ENCODE data around the gene RAB18. TPM values are rescaled to one million over a fixed set of nuclear protein-coding genes. Genes with fewer than 3 reads are reported as not detected.
"Not testable (repeated sequence)": the region's sequence is repeated elsewhere in the genome, so short reads cannot be mapped to it uniquely, and the experiment has no call there.

The RAB18 gene
- 61.6 and 63.7 TPM in 2 replicates for total RNA-seq

DNA sequence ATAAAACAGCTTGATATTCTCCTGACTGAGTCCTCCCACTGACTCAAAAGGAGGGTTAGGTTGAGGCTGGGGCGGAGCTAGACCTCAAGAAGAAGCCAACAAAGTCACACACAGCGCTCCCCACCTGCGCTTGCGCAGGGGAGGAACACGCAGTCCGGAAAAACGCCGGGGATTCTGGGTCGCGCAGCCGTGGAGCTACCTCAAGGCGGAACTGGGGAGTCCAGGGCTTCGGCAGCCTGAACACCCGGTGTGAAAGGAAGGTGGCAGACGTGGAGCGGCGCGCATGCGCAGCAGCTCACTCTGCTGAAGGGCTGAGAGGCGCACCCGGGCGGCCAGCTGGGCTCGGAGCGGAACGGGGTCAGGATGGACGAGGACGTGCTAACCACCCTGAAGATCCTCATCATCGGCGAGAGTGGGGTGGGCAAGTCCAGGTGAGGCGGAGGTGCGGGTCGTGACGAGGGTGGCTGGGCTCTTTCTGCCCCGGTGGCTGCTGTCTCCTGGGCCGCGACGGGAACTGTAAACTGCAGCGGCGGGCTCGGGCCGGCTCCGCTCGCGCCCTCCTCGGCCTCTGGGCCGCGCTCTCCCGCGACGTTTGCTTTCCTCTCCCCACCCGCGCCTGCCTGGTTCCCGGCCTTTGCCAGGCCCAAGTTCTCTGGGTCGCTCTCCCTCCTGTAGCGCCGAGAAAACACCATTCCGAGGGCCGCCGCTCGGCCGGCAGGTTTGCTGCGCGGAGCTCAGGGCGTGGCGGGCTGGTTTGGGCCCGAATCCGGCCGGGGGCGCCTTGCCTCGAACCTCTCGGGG, at the start of gene RAB18:
Gene RAB18 (plus strand): TSS at position 298 of the 801 bp plus-strand sequence. CDS start 66 bp downstream, at position 364.
- Mint-ChIP-seq H3K4me3 (peak within 1 kb of the TSS; percentile 96), H3K36me3 (ENCODE audit: low read depth) (peaks cover 21% of the 10 kb centered on the region), H3K9me3 (no peaks in the 10 kb centered on the region), H3K27me3 (ENCODE audit: insufficient read depth) (no peaks in the 10 kb centered on the region), H3K4me1 (ENCODE audit: low read depth) (peaks cover 38% of the 10 kb centered on the region), H3K27ac (peak within 1 kb of the TSS; percentile 96)
- peak; percentile 98 for DNase-seq (ENCODE audit: low spot score)
- intact Hi-C loops (cut with micrococcal nuclease), result loop anchor here (1.0 to 10.0 kb wide), 14 partner anchors 9 to 1069 kb away; partner anchors contain the start of genes ANKRD26, APBB1IP, MASTL and MPP7

DNA sequence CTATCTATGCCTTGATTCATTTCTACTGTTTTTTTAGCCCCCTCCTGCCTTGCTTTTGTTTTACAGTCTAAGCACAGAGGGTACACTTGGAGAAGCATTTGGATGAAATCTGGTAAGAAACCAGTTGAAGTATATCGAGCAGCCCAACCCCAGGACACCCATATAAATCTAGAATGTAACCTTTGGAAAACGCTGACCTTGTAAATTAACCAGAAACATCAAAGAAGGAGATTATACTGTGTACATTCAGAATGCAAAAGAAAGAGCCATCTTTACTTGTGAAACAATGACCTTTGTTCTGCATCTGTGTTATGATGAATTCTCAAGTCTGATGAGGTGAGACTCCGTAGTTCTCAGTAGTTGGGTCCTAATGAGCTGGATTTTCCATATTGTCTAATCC, 49.3 kb upstream of the RAB18 start:
- H3K4me1 Mint-ChIP-seq (ENCODE audit: low read depth), result peaks cover 10% of the 10 kb centered on the region
- H3K9me3 Mint-ChIP-seq, result no peaks in the 10 kb centered on the region
- intact Hi-C loops (cut with micrococcal nuclease), result no loop called here
- no peak overlapping the region for H3K27ac Mint-ChIP-seq
- no peak for DNase-seq (ENCODE audit: low spot score)
- H3K27me3 Mint-ChIP-seq (ENCODE audit: insufficient read depth), result peaks cover 11% of the 10 kb centered on the region
- no peaks in the 10 kb centered on the region for H3K36me3 Mint-ChIP-seq (ENCODE audit: low read depth)
- H3K4me3 Mint-ChIP-seq, result no peak overlapping the region

DNA sequence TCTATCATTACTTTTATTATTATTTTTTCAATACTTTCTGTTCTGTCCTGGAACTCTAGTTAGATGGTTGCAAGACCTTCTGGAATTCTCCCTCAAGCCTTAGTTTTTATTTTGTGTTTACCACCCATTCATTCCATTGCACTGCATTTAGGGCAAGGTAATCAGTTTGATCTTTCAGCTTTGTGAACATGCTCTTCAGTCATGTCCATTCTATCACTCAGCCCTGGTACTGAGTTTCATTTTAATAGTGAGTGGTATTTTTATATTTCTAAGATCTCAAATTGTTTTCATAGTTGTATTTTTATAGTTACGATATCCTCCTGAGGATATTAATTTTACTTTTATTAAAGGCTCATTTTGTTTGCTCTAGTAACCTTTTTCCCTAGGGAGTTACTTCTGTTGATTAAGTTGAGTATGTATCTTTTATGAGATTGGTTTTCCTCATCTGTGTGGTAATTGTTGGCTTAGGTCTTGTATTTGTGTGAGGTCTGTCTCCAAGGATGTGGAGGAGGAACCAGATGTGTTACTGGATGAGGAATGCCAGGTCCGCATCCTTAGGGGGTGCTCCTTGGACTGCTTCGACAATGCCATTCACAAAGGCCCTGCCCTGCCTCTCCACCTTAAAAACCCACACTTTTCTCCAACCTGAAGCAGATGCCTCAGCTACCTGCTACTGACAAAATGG, 46.7 kb upstream of the RAB18 start:
- peaks cover 10% of the 10 kb centered on the region for H3K4me1 Mint-ChIP-seq (ENCODE audit: low read depth)
- no peaks in the 10 kb centered on the region for H3K9me3 Mint-ChIP-seq
- H3K27ac Mint-ChIP-seq, result no peak overlapping the region
- no peaks in the 10 kb centered on the region for H3K36me3 Mint-ChIP-seq (ENCODE audit: low read depth)
- H3K27me3 Mint-ChIP-seq (ENCODE audit: insufficient read depth), result peaks cover 12% of the 10 kb centered on the region
- no peak overlapping the region for H3K4me3 Mint-ChIP-seq
- intact Hi-C loops (cut with micrococcal nuclease), result no loop called here
- DNase-seq (ENCODE audit: low spot score), result no peak

DNA sequence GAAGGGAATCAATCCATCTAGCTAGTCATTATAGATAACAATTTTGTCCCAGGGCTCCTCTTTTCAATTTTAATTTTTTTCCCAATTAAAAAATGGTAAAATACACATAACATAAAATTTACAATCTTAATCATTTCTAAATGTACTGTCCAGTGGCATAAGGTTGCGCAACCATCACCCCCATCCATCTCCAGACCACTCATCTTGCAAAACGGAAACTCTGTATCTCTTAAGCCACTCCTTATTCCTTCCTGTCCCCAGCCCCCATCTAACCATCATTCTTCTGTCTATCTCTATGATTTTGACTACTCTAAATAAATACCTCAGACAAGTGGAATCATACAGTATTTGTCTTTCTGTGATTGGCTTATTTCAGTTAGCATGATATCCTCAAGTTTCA, 46.1 kb upstream of the RAB18 start:
- H3K36me3 Mint-ChIP-seq (ENCODE audit: low read depth), result no peaks in the 10 kb centered on the region
- H3K4me3 Mint-ChIP-seq, result no peak overlapping the region

DNA sequence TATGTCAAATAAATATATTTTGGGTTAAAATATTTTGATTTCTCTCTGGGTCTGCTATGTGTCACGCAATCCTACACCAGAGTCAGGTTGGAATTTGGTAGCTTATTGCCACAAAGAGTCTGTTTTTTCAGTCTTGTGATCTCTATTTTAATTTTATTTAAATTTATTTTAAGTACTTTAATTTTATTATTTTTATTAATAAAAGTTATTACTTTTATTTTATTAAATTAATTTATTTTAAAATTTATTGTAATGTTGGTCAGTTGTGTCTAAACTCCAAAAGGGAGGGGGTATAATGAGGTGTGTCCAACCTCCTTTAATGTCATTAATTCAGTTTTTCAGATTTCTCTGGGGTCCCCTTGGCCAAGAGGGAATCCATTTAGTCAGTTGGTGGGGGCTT, 42.8 kb upstream of the RAB18 start:
- Mint-ChIP-seq H3K36me3 (ENCODE audit: low read depth) (peaks cover 5% of the 10 kb centered on the region), H3K4me1 (ENCODE audit: low read depth) (peaks cover 45% of the 10 kb centered on the region), H3K9me3 (peaks cover 8% of the 10 kb centered on the region), H3K27ac (no peak overlapping the region), H3K4me3 (no peak overlapping the region), H3K27me3 (ENCODE audit: insufficient read depth) (peaks cover 5% of the 10 kb centered on the region)
- intact Hi-C loops (cut with micrococcal nuclease), result no loop called here
- no peak for DNase-seq (ENCODE audit: low spot score)

More for the DNA sequence above, 46.1 kb upstream of the RAB18 start:
- Mint-ChIP-seq H3K27ac (no peak overlapping the region), H3K9me3 (no peaks in the 10 kb centered on the region), H3K27me3 (ENCODE audit: insufficient read depth) (peaks cover 8% of the 10 kb centered on the region), H3K4me1 (ENCODE audit: low read depth) (peaks cover 12% of the 10 kb centered on the region)
- no peak for DNase-seq (ENCODE audit: low spot score)
- intact Hi-C loops (cut with micrococcal nuclease), result no loop called here

DNA sequence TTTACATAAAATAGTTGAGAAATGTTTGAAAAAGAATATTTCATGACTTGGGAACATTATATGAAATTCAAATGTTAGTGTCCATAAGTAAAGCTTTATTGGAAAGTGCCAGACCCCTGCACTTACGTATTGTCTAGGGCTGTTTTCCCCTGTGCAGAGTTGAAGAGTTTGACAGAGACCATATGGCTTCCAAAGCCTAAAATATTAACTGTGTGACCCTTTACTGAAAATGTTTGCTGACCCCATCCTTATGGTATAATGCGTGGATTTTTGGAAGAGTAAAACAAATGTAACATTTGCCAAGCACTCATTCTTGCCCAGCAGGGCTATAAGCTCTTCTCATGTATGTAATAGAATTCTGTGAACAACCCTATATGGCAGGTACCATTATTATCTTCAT, 40.1 kb upstream of the RAB18 start:
- intact Hi-C loops (cut with micrococcal nuclease), result no loop called here
- H3K36me3 Mint-ChIP-seq (ENCODE audit: low read depth), result peaks cover 5% of the 10 kb centered on the region
- H3K4me3 Mint-ChIP-seq, result no peak overlapping the region
- DNase-seq (ENCODE audit: low spot score), result no peak
- H3K27ac Mint-ChIP-seq, result peak overlapping the region; percentile 78
- peaks cover 3% of the 10 kb centered on the region for H3K27me3 Mint-ChIP-seq (ENCODE audit: insufficient read depth)
- peaks cover 8% of the 10 kb centered on the region for H3K9me3 Mint-ChIP-seq
- H3K4me1 Mint-ChIP-seq (ENCODE audit: low read depth), result peaks cover 36% of the 10 kb centered on the region

DNA sequence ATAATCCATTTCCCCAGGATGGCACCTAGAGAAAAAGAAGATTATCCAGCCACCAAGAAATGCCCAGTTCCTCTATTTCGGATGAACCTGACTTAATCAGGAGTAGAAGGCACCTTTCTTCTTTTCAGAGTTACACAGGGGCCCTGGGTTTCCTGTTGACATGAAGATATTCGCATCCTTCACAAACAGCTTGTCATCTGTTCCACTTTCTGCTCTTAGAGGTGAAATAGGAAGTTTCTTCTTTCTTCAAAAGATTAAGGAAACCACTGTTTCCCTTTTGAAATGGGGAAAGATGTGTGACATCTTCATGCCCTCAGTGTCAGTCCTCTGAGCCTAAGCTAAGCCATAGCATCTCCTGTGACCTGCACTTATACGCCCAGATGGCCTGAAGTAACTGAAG, 39.1 kb upstream of the RAB18 start:
- H3K27me3 Mint-ChIP-seq (ENCODE audit: insufficient read depth), result peaks cover 3% of the 10 kb centered on the region
- intact Hi-C loops (cut with micrococcal nuclease), result loop anchor here (1.0 kb wide), 1 partner anchor 39 kb away; the partner anchor contains the start of gene RAB18
- H3K27ac Mint-ChIP-seq, result peak overlapping the region; percentile 78
- peak overlapping the region; percentile 15 for H3K4me3 Mint-ChIP-seq
- DNase-seq (ENCODE audit: low spot score), result peak; percentile 18
- peaks cover 8% of the 10 kb centered on the region for H3K9me3 Mint-ChIP-seq
- peaks cover 5% of the 10 kb centered on the region for H3K36me3 Mint-ChIP-seq (ENCODE audit: low read depth)
- peaks cover 36% of the 10 kb centered on the region for H3K4me1 Mint-ChIP-seq (ENCODE audit: low read depth)

DNA sequence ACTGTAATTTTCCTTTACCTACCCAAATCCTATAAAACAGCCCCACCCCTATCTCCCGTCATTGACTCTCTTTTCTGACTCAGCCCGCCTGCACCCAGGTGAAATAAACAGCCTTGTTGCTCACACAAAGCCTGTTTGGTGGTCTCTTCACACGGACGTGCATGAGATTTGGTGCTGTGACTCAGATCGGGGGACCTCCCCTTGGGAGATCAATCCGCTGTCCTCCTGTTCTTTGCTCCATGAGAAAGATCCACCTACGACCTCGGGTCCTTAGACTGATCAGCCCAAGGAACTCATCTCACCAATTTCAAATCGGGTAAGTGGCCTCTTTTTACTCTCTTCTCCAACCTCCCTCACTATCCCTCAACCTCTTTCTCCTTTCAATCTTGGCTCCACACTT, 38.5 kb upstream of the RAB18 start:
- DNase-seq (ENCODE audit: low spot score); H3K27me3 Mint-ChIP-seq (ENCODE audit: insufficient read depth); H3K9me3 Mint-ChIP-seq; H3K36me3 Mint-ChIP-seq (ENCODE audit: low read depth): not testable (repeated sequence)
- peak overlapping the region; percentile 6 for H3K4me3 Mint-ChIP-seq
- H3K27ac Mint-ChIP-seq, result peak overlapping the region; percentile 78
- H3K4me1 Mint-ChIP-seq (ENCODE audit: low read depth), result peaks cover 36% of the 10 kb centered on the region
- intact Hi-C loops (cut with micrococcal nuclease), result loop anchor here (1.0 kb wide), 1 partner anchor 39 kb away; the partner anchor contains the start of gene RAB18

DNA sequence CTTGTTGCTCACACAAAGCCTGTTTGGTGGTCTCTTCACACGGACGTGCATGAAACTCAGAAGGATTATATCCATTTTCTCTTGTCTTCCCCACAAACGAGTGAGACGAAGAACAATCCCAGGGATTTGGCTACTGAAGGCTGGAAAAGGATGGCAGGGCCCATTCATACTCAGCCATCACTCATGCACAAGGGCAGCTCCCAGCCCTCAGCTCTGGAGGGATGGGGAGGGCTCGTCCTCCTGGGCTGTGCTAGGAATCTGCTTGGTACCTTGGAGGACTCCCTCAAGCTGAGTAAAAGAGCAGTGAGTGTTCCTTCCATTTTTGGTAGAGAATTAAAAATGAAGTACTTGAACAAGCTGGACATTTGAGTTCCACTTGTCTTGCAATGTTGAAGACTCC, 33.2 kb upstream of the RAB18 start:
- H3K9me3 Mint-ChIP-seq, result no peaks in the 10 kb centered on the region
- intact Hi-C loops (cut with micrococcal nuclease), result no loop called here
- no peak overlapping the region for H3K4me3 Mint-ChIP-seq
- peaks cover 5% of the 10 kb centered on the region for H3K27me3 Mint-ChIP-seq (ENCODE audit: insufficient read depth)
- H3K36me3 Mint-ChIP-seq (ENCODE audit: low read depth), result peaks cover 1% of the 10 kb centered on the region
- no peak overlapping the region for H3K27ac Mint-ChIP-seq
- DNase-seq (ENCODE audit: low spot score), result no peak
- peaks cover 5% of the 10 kb centered on the region for H3K4me1 Mint-ChIP-seq (ENCODE audit: low read depth)

DNA sequence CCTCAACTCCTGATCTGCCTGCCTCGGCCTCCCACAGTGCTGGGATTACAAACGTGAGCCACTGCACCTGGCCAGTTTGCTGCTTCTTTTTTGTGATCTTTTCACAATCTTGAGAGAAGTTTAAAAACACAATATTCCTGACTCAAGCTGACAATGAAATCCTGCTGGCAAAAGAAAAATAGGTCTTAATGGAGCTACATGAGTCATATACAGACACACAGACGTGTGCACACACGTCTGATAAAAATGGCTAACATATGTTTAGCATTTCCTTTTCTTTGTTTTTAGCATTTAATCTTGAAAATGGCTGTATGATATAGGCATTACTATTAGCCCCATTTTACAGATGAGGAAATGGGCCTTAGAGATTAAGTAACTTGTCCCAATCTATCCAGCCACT, 29.4 kb upstream of the RAB18 start:
- no peak for DNase-seq (ENCODE audit: low spot score)
- Mint-ChIP-seq H3K4me1 (ENCODE audit: low read depth) (no peaks in the 10 kb centered on the region), H3K4me3 (no peak overlapping the region), H3K9me3 (no peaks in the 10 kb centered on the region), H3K27ac (no peak overlapping the region), H3K27me3 (ENCODE audit: insufficient read depth) (peaks cover 11% of the 10 kb centered on the region), H3K36me3 (ENCODE audit: low read depth) (no peaks in the 10 kb centered on the region)
- intact Hi-C loops (cut with micrococcal nuclease), result no loop called here

DNA sequence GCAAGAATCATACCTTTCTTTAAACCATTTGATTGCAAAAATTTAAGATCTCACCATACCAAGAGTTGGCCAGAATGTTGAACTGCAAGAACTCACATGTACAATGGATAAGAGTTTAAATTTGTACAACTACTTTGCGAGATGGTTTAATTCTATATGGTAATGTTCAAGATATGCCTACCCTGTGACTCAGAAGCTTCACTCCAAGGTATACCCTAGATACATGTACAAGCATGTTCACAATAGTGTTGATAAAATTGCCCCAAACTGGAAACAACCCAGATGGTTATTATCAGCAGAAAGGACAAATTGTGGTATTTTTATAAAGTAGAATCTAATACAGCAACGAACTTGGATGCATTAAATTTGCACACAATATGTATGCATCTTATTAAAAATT, 25.1 kb upstream of the RAB18 start:
- no peaks in the 10 kb centered on the region for H3K4me1 Mint-ChIP-seq (ENCODE audit: low read depth)
- no peak for DNase-seq (ENCODE audit: low spot score)
- no peaks in the 10 kb centered on the region for H3K9me3 Mint-ChIP-seq
- H3K4me3 Mint-ChIP-seq, result no peak overlapping the region
- no peak overlapping the region for H3K27ac Mint-ChIP-seq
- H3K27me3 Mint-ChIP-seq (ENCODE audit: insufficient read depth), result peaks cover 8% of the 10 kb centered on the region
- intact Hi-C loops (cut with micrococcal nuclease), result no loop called here
- H3K36me3 Mint-ChIP-seq (ENCODE audit: low read depth), result no peaks in the 10 kb centered on the region

DNA sequence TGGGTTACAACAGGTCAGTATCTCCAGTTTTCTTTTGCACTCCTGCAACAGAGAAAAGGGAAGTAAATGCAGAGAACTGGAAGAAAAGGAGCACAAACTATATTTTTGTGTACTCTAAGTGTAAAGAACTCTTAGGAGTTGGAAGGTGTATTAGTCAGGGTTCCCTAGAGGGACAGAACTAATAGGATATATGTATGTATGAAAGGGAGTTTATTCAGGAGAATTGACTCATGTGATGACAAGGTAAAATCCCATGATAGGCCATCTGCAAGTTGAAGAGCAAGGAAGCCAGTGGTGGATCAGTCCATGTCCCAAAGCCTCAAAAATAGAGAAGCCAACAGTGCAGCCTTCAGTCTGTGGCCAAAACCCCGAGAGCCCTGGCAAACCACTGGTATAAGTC, 22.6 kb upstream of the RAB18 start:
- peaks cover 19% of the 10 kb centered on the region for H3K27me3 Mint-ChIP-seq (ENCODE audit: insufficient read depth)
- no peak overlapping the region for H3K4me3 Mint-ChIP-seq
- no peaks in the 10 kb centered on the region for H3K36me3 Mint-ChIP-seq (ENCODE audit: low read depth)
- DNase-seq (ENCODE audit: low spot score), result no peak
- no peak overlapping the region for H3K27ac Mint-ChIP-seq
- no peaks in the 10 kb centered on the region for H3K9me3 Mint-ChIP-seq
- intact Hi-C loops (cut with micrococcal nuclease), result no loop called here
- no peaks in the 10 kb centered on the region for H3K4me1 Mint-ChIP-seq (ENCODE audit: low read depth)

Data from activated T-helper 1 cell treated with anti-CD3 and anti-CD28 coated beads, Interleukin-12 subunit alpha, Interleukin-12 subunit beta, Interleukin-2, Interleukin-4 antibody, amounts not matched to agents 30 ng/mL and 10 ng/mL and 1 ng/mL, durations not matched to agents 14 hours and 24 hours and 36 hours (primary cell).